GM12865 (cell line): ENCODE measurements around the gene SSH2.

Source experiments
- DNase-seq: peaks from one replicate; pipeline ENCODE4 v3.0.0; 2010; ENCODE audit warnings: low read depth
- H3K4me3 ChIP-seq: 2 replicates; pipeline ENCODE4 v1.5.1; 2011; ENCODE audit warnings: mild to moderate bottlenecking, low read depth, low read length, control low read depth
- CTCF ChIP-seq: IDR thresholded peaks from 2 replicates; pipeline ENCODE4 v1.5.1; 2011; ENCODE audit warnings: low read length, control low read depth, low read depth, inconsistent platforms; ENCODE audit not compliant: insufficient read depth; ENCODE audit errors: missing control alignments

SSH2 gene

GRCh38 chr17:29591737-29592608 lies 338.1 kb downstream of the SSH2 start:
- H3K4me3 ChIP-seq, result no peak overlapping the region; the same call in 1 of the 2 replicates
- TF ChIP-seq CTCF, result peak; percentile 95
- DNase-seq, result peak; percentile 75

DNA sequence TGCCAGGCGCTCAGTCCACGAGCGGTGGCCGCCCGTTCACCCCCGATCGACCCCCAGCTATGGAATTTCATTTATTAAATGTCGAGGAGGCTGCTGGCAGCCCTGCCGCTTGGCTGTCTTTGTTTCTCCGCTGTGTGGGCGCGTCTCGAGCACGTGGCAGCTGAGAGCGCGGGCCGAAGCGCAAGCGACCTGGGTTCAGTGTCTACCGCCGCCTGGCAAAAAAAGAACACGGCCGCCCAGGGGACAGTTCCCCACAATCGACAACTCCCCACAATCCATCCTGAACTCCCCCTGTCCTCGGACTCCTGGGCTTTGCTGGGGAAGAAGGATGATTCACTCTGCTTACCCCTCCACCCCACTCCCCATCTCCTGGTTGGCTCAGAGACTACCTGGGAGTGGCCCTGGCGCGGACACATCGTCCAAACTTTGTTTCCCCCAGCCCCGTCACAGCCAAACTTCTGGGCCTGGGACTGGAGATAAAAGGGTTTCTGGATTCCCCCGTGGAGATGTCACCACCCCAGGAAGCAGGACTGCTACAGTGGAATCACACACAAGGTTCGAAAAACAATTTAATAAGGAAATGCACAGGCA lies 338.8 kb downstream of the SSH2 start:
- H3K4me3 ChIP-seq, result no peak overlapping the region; the same call in 1 of the 2 replicates
- TF ChIP-seq CTCF, result no peak
- peak; percentile 46 for DNase-seq

- no peak for TF ChIP-seq CTCF
- DNase-seq, result no peak
- peak overlapping the region; percentile 60 for H3K4me3 ChIP-seq
Measured at GRCh38 chr17:29590411-29591145, 339.4 kb downstream of the SSH2 start.

- peak; percentile 0 for TF ChIP-seq CTCF
- peak; percentile 90 for DNase-seq
- peak within 1 kb of the TSS; percentile 63 for H3K4me3 ChIP-seq
Measured at GRCh38 chr17:29589524-29590410, 340.3 kb downstream of the SSH2 start, which contains the start of gene GIT1. Gene GIT1, minus strand, starts transcription at chr17:29589648. Its CDS starts 270 bp downstream, at chr17:29589378.

DNA sequence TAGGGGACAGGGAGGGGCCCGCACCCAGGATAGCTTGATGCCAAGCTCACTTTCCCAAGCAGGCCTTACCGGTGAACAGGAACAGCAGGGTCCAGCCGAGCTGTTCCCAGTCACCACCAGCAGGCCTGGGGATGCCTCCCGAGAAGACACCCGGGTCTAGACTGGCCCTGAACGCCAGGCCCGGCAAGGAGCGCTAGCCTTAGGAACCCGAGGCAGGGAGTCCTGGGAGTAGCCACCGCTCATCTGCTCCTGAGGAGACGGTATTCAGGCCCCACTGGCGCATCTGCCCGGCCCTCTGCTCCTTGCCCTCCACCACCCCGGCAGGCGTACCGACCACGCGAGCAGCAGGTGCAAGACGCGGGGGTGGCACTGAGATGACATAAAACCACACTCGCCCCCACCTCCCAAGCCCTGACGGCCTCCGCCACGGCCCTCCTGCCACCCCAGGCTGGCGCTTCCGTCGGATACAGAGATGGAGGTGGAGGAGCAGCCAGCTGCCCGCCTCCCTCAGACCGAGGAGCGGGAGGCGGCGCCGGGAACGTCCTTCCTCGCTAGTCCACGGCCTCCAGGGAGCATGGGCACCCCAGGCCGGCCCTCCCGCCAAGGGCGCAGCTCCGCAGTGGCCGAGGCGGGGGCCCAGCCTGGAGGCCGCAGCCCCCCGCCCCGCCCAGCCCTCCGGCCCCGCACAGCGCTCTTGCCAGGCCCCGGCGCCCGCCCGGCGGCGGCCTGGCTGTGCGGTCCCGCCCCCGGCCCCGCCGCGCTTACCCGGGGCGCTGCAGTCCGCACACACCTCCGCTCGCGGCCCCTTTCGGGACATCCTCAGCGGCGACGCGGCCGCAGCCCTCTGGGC lies 341.2 kb downstream of the SSH2 start:
- no peak for TF ChIP-seq CTCF
- peak; percentile 43 for DNase-seq
- H3K4me3 ChIP-seq, result peak overlapping the region; percentile 63
